VCaP (cell line): ENCODE results near the gene ITIH5.

ENCODE experiments used
- H3K27ac ChIP-seq: fragments of 450-650 bp; 2 replicates; pipeline ENCODE4 v1.5.1; 2017
- CTCF ChIP-seq: fragments of 450-650 bp; conservative IDR thresholded peaks from 2 replicates; pipeline ENCODE4 v1.5.1; 2017; ENCODE audit warnings: mild to moderate bottlenecking, moderate library complexity

ITIH5 gene

GRCh38 chr10:7601023-7601656 lies 65.6 kb downstream of the ITIH5 start:
- no peak for TF ChIP-seq CTCF
- H3K27ac ChIP-seq: no peak overlapping the region

- TF ChIP-seq CTCF: no peak
- no peak overlapping the region for H3K27ac ChIP-seq
Measured at GRCh38 chr10:7598771-7599170, 68.0 kb downstream of the ITIH5 start.

- no peak for TF ChIP-seq CTCF
- no peak overlapping the region for H3K27ac ChIP-seq
Measured at GRCh38 chr10:7596356-7596755, 70.4 kb downstream of the ITIH5 start.

GRCh38 chr10:7593905-7594304 lies 72.9 kb downstream of the ITIH5 start:
- TF ChIP-seq CTCF: no peak

GRCh38 chr10:7593063-7593462 lies 73.7 kb downstream of the ITIH5 start:
- H3K27ac ChIP-seq: no peak overlapping the region
- no peak for TF ChIP-seq CTCF

More at GRCh38 chr10:7593905-7594304, 72.9 kb downstream of the ITIH5 start:
- no peak overlapping the region for H3K27ac ChIP-seq

- TF ChIP-seq CTCF: no peak
- H3K27ac ChIP-seq: no peak overlapping the region
Measured at GRCh38 chr10:7592627-7593026, 74.1 kb downstream of the ITIH5 start.

- no peak for TF ChIP-seq CTCF
- no peak overlapping the region for H3K27ac ChIP-seq
Measured at GRCh38 chr10:7590271-7590670, 76.5 kb downstream of the ITIH5 start.
